ENCODE measurements around the gene ACTR3C.

Gene ACTR3C

DNA sequence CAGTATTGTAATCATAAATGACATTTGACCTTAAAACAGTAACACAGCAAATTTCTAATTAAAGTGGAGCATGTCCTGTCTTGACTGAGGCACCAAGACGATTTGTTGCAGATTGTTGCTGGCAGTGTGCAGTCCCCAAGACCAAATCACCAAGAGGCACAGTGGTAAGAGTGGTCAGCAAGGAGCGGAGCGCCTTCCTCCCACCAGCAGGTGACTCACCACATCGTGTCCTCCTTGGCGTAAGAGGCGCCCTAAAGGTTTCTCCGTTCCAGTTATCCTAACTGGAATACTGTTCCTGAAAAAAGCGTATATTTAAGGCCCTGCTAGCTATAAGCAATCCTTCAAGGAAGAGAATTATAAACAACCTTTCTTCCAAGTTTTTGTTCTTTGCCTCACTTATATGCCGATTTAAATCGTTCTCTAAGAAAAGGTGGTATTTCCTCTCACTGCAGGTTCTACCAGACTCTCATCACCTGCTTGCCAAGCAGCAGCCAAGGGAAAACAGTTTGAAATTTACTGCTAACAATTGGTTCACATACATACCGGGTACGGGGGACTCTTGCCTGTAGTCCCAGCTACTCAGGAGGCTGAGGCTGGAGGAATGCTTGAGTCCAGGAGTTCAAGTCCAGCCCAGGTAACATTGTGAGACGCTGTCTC, 34.6 kb upstream of the ACTR3C start:
- H3K27me3 ChIP-seq (replicated peaks), result no peaks in the 10 kb centered on the region
- TF ChIP-seq, protein P1, sequence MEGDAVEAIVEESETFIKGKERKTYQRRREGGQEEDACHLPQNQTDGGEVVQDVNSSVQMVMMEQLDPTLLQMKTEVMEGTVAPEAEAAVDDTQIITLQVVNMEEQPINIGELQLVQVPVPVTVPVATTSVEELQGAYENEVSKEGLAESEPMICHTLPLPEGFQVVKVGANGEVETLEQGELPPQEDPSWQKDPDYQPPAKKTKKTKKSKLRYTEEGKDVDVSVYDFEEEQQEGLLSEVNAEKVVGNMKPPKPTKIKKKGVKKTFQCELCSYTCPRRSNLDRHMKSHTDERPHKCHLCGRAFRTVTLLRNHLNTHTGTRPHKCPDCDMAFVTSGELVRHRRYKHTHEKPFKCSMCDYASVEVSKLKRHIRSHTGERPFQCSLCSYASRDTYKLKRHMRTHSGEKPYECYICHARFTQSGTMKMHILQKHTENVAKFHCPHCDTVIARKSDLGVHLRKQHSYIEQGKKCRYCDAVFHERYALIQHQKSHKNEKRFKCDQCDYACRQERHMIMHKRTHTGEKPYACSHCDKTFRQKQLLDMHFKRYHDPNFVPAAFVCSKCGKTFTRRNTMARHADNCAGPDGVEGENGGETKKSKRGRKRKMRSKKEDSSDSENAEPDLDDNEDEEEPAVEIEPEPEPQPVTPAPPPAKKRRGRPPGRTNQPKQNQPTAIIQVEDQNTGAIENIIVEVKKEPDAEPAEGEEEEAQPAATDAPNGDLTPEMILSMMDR (IDR thresholded peaks at IDR 0.05; ENCODE audit: low read depth, low read length, missing control alignments), result no peak
- H3K27ac ChIP-seq, result no peak overlapping the region
- no peak overlapping the region for H3K4me3 ChIP-seq (ENCODE audit: low read depth, low read length)
- DNase-seq, result no peak
- no peaks in the 10 kb centered on the region for H3K36me3 ChIP-seq (replicated peaks)
- in situ Hi-C loops (cut with HindIII; ENCODE audit: low pct_ligation_motif_present, low sequenced_read_pairs), result no loop called here

DNA sequence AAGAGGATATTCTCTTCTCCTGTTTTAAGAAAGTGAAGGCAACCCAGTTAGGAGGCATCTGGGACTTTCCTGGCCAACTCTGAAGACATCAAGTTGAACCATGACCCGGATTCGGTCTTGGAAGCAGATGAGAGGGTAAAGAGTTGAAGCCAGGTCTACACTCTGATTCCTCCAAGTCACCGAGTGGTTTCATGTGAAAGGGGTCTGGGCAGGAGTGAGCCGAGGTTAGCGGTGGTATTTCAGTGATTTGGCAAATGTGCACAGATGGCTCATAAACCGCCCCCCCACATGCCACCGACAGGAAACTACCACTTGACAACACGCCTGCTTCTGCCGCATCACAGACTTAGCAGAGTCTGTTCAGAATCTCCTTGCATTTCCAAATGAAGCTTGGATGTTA, 33.9 kb upstream of the ACTR3C start:
- Histone ChIP-seq H3K36me3 (replicated peaks) (no peaks in the 10 kb centered on the region), H3K27me3 (replicated peaks) (no peaks in the 10 kb centered on the region), H3K27ac (no peak overlapping the region), H3K4me3 (ENCODE audit: low read depth, low read length) (no peak overlapping the region)
- DNase-seq, result no peak
- in situ Hi-C loops (cut with HindIII; ENCODE audit: low pct_ligation_motif_present, low sequenced_read_pairs), result no loop called here
- TF ChIP-seq, protein P1 (IDR thresholded peaks at IDR 0.05; ENCODE audit: low read depth, low read length, missing control alignments), result no peak

DNA sequence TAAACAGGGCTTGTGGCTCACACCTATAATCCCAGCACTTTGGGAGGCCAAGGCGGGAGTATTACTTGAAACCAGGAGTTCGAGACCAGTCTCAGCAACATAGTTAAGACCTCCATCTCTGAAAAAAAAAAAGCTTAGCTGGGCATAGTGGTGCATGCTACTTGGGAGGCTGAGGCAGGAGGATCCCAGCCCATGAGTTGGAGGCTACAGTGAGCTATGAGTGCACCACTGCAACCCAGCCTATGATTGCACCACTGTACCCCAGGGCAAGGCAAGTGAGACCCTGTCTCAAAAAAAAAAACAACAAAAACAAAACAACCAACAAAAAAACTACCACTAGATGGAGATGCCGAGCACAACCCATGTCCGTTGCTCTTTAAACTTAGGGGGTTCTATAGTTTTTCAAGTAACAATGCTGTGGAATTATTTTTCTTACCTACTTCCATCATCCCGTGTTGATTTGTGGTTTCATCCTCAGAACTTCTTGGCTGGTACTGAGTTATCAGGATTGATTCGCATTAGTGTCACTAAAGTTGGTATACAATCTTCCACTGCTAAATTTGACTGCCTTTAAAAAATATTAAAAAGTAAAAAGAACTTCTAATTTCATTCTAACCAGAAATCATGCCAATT, 33.0 kb upstream of the ACTR3C start:
- Histone ChIP-seq H3K4me3 (ENCODE audit: low read depth, low read length) (no peak overlapping the region), H3K27ac (no peak overlapping the region), H3K27me3 (replicated peaks) (no peaks in the 10 kb centered on the region), H3K36me3 (replicated peaks) (no peaks in the 10 kb centered on the region)
- TF ChIP-seq, protein P1 (IDR thresholded peaks at IDR 0.05; ENCODE audit: low read depth, low read length, missing control alignments), result peak; percentile 76
- in situ Hi-C loops (cut with HindIII; ENCODE audit: low pct_ligation_motif_present, low sequenced_read_pairs), result no loop called here
- no peak for DNase-seq

GRCh38 chr7:150355666-150356059, 32.3 kb upstream of the ACTR3C start:
- no peak overlapping the region for H3K4me3 ChIP-seq (ENCODE audit: low read depth, low read length)
- no peaks in the 10 kb centered on the region for H3K36me3 ChIP-seq (replicated peaks)
- no peak for DNase-seq
- in situ Hi-C loops (cut with HindIII; ENCODE audit: low pct_ligation_motif_present, low sequenced_read_pairs), result no loop called here
- TF ChIP-seq, protein P1 (IDR thresholded peaks at IDR 0.05; ENCODE audit: low read depth, low read length, missing control alignments), result no peak
- no peak overlapping the region for H3K27ac ChIP-seq
- H3K27me3 ChIP-seq (replicated peaks), result no peaks in the 10 kb centered on the region

- Histone ChIP-seq H3K36me3 (replicated peaks) (no peaks in the 10 kb centered on the region), H3K27ac (no peak overlapping the region), H3K4me3 (ENCODE audit: low read depth, low read length) (no peak overlapping the region), H3K27me3 (replicated peaks) (no peaks in the 10 kb centered on the region)
- in situ Hi-C loops (cut with HindIII; ENCODE audit: low pct_ligation_motif_present, low sequenced_read_pairs), result no loop called here
- TF ChIP-seq, protein P1 (IDR thresholded peaks at IDR 0.05; ENCODE audit: low read depth, low read length, missing control alignments), result no peak
- no peak for DNase-seq
Observed at GRCh38 chr7:150351587-150352194, 28.3 kb upstream of the ACTR3C start.

Data from brain microvascular endothelial cell (primary cell).